Adipose tissue (tissue), 3 donors: Measurements from ENCODE around the gene TULP4. TPM values are rescaled to one million over a fixed set of nuclear protein-coding genes. Genes with fewer than 3 reads are reported as not detected.

Experiments used
- H3K27ac ChIP-seq: one replicate; pipeline ENCODE4 v1.5.1; 2013; ENCODE audit warnings: low read depth, low read length
- WGBS, 3 donors: extraction: QIAGEN DNeasy Blood & Tissue Kit; methylation state at CpG; one replicate each; pipeline ENCODE4 v1.1.7; 2013; 5-methylcytosine and 5-hydroxymethylcytosine counted together
- polyA plus RNA-seq, 3 donors: library from polyadenylated mRNA; stranded (reverse); fragments of 200-250 nt; gene quantifications; one replicate each; pipeline ENCODE4 v1.2.3, GENCODE V29; 2013
- donor health status: healthy with polysubstance abuse.
- donor health status: Bipolar disorder and iron deficiency.
- donor health status: healthy.

TULP4 gene
- polyA plus RNA-seq, 3 donors: 2.5 to 7.3 (median 6.6) TPM

GRCh38 chr6:158499601-158500000 is 187.3 kb downstream of the TULP4 start:
- 94 to 98% (median 94%) methylated on average over 1 of the region's 1 CpG for WGBS, 3 donors

GRCh38 chr6:158500016-158500735 is 187.9 kb downstream of the TULP4 start:
- 88 to 93% (median 89%) methylated on average over 8 of the region's 8 CpGs for WGBS, 3 donors
- H3K27ac ChIP-seq: no peak overlapping the region

More at GRCh38 chr6:158499601-158500000, 187.3 kb downstream of the TULP4 start:
- H3K27ac ChIP-seq: no peak overlapping the region

GRCh38 chr6:158501360-158502262 is 189.3 kb downstream of the TULP4 start:
- WGBS, 3 donors: 94 to 96% (median 96%) methylated on average over 22 to 26 of the region's 26 CpGs

GRCh38 chr6:158502263-158502950 is 190.1 kb downstream of the TULP4 start:
- WGBS, 3 donors: 93 to 96% (median 94%) methylated on average over 43 of the region's 43 CpGs

More at GRCh38 chr6:158501360-158502262, 189.3 kb downstream of the TULP4 start:
- no peak overlapping the region for H3K27ac ChIP-seq

GRCh38 chr6:158503222-158503621 is 191.0 kb downstream of the TULP4 start:
- 90 to 96% (median 95%) methylated on average over 7 of the region's 7 CpGs for WGBS, 3 donors
- no peak overlapping the region for H3K27ac ChIP-seq

More at GRCh38 chr6:158502263-158502950, 190.1 kb downstream of the TULP4 start:
- no peak overlapping the region for H3K27ac ChIP-seq

GRCh38 chr6:158503846-158504245 is 191.6 kb downstream of the TULP4 start:
- no peak overlapping the region for H3K27ac ChIP-seq
- WGBS, 3 donors: 95 to 98% (median 96%) methylated on average over 25 of the region's 25 CpGs

GRCh38 chr6:158505194-158505593 is 192.9 kb downstream of the TULP4 start:
- H3K27ac ChIP-seq: no peak overlapping the region
- 88 to 95% (median 94%) methylated on average over 13 of the region's 13 CpGs for WGBS, 3 donors

GRCh38 chr6:158506601-158507000 is 194.3 kb downstream of the TULP4 start:
- H3K27ac ChIP-seq: no peak overlapping the region
- 82 to 87% (median 84%) methylated on average over 10 of the region's 10 CpGs for WGBS, 3 donors

GRCh38 chr6:158507174-158507573 is 194.9 kb downstream of the TULP4 start:
- H3K27ac ChIP-seq: no peak overlapping the region
- WGBS, 3 donors: 93 to 97% (median 94%) methylated on average over 7 of the region's 7 CpGs

- WGBS, 3 donors: 84 to 92% (median 88%) methylated on average over 5 of the region's 5 CpGs
- H3K27ac ChIP-seq: no peak overlapping the region
Observed at GRCh38 chr6:158508450-158508849, 196.2 kb downstream of the TULP4 start.

GRCh38 chr6:158509465-158509864 is 197.2 kb downstream of the TULP4 start:
- no peak overlapping the region for H3K27ac ChIP-seq
- WGBS, 3 donors: 38 to 97% (median 97%) methylated on average over 11 of the region's 11 CpGs

- no peak overlapping the region for H3K27ac ChIP-seq
- WGBS, 3 donors: 84 to 91% (median 89%) methylated on average over 4 of the region's 4 CpGs
Observed at GRCh38 chr6:158512809-158513208, 200.5 kb downstream of the TULP4 start.

- WGBS, 3 donors: 62 to 80% (median 68%) methylated on average over 4 of the region's 4 CpGs
- no peak overlapping the region for H3K27ac ChIP-seq
Observed at GRCh38 chr6:158514176-158514575, 201.9 kb downstream of the TULP4 start.

GRCh38 chr6:158514991-158515390 is 202.7 kb downstream of the TULP4 start:
- WGBS, 3 donors: 94 to 99% (median 97%) methylated on average over 8 of the region's 8 CpGs
- no peak overlapping the region for H3K27ac ChIP-seq

- 10 to 61% (median 14%) methylated on average over 33 of the region's 33 CpGs for WGBS, 3 donors
- no peak overlapping the region for H3K27ac ChIP-seq
Observed at GRCh38 chr6:158516098-158516497, 203.8 kb downstream of the TULP4 start.

GRCh38 chr6:158517038-158517437 is 204.8 kb downstream of the TULP4 start:
- WGBS, 3 donors: 86 to 90% (median 89%) methylated on average over 8 of the region's 8 CpGs

GRCh38 chr6:158517581-158517980 is 205.3 kb downstream of the TULP4 start:
- 47 to 82% (median 67%) methylated on average over 5 of the region's 5 CpGs for whole genome bisulfite sequencing, 3 donors
- no peak overlapping the region for H3K27ac ChIP-seq

More at GRCh38 chr6:158517038-158517437, 204.8 kb downstream of the TULP4 start:
- H3K27ac ChIP-seq: no peak overlapping the region
